GM21367 (cell line): Measurements from ENCODE around the gene PRODH.
A peak's percentile ranks its signal among the peaks of the same experiment; 100 is the strongest.
"Not testable (repeated sequence)": the region's sequence is repeated elsewhere in the genome, so short reads cannot be mapped to it uniquely, and the experiment has no call there.

Experiments
- ATAC-seq: cut with Tn5 transposase; IDR thresholded peaks from one replicate; pipeline ENCODE4 v1.9.1; 2021; ENCODE audit not compliant: unreplicated experiment

Gene PRODH

GRCh38 chr22:18911535-18911934 lies 24.6 kb downstream of the PRODH start:
- ATAC-seq: not testable (repeated sequence)

- ATAC-seq: no peak
These were observed 26.5 kb downstream of the PRODH start for GRCh38 chr22:18909556-18909955.

GRCh38 chr22:18906896-18907295 lies 29.2 kb downstream of the PRODH start:
- ATAC-seq: no peak

GRCh38 chr22:18906410-18906745 lies 29.7 kb downstream of the PRODH start:
- not testable (repeated sequence) for ATAC-seq

- ATAC-seq: peak; percentile 59
These were observed 30.3 kb downstream of the PRODH start, which contains the start of gene DGCR6 for GRCh38 chr22:18905540-18906409. Gene DGCR6, plus strand, starts transcription at chr22:18906320. Its CDS starts 55 bp downstream, at chr22:18906375.

- ATAC-seq: not testable (repeated sequence)
These were observed 39.9 kb downstream of the PRODH start for GRCh38 chr22:18896037-18896657.

- ATAC-seq: not testable (repeated sequence)
These were observed 42.3 kb downstream of the PRODH start for GRCh38 chr22:18893775-18894174.

- ATAC-seq: peak; percentile 58
These were observed 45.4 kb downstream of the PRODH start for GRCh38 chr22:18890510-18891192.

GRCh38 chr22:18888115-18888514 lies 48.0 kb downstream of the PRODH start:
- ATAC-seq: no peak

GRCh38 chr22:18884465-18884864 lies 51.6 kb downstream of the PRODH start:
- ATAC-seq: not testable (repeated sequence)

GRCh38 chr22:18881260-18881659 lies 54.8 kb downstream of the PRODH start:
- not testable (repeated sequence) for ATAC-seq
